GM12892 (cell line): ENCODE data around the gene CCDC32.
A peak's percentile ranks its signal among the peaks of the same experiment; 100 is the strongest.
"Not testable (repeated sequence)": the region's sequence is repeated elsewhere in the genome, so short reads cannot be mapped to it uniquely, and the experiment has no call there.

Experiments
- DNase-seq: peaks from one replicate; pipeline ENCODE4 v3.0.0; 2011; ENCODE audit not compliant: insufficient read length
- FAIRE-seq: peaks from 2 replicates; lab custom pipeline; 2011; peaks lifted over from hg19 to GRCh38; lab: Jason Lieb, UNC
- POLR2A ChIP-seq: IDR thresholded peaks from 2 replicates; pipeline ENCODE4 v1.6.1; 2011; ENCODE audit warnings: low read depth, low read length, control low read depth
- POLR2AphosphoS5 ChIP-seq: IDR thresholded peaks from 2 replicates; pipeline ENCODE4 v1.6.1; 2011; ENCODE audit warnings: low read depth, low read length, control low read depth
- TAF1 ChIP-seq: IDR thresholded peaks from 2 replicates; pipeline ENCODE4 v1.6.1; 2011; ENCODE audit warnings: low read depth, mild to moderate bottlenecking, control low read depth, low read length, borderline replicate concordance

The CCDC32 gene

GRCh38 chr15:40593165-40593564, 28.3 kb upstream of the CCDC32 start:
- TF ChIP-seq POLR2A, result no peak
- TF ChIP-seq TAF1, result no peak
- no peak for TF ChIP-seq POLR2AphosphoS5
- no peak for FAIRE-seq

GRCh38 chr15:40591389-40591788, 26.5 kb upstream of the CCDC32 start:
- FAIRE-seq, result no peak

More at GRCh38 chr15:40593165-40593564, 28.3 kb upstream of the CCDC32 start:
- DNase-seq, result no peak

GRCh38 chr15:40590667-40591050, 25.8 kb upstream of the CCDC32 start:
- DNase-seq (no peak), FAIRE-seq (no peak)
- TF ChIP-seq POLR2AphosphoS5, result no peak
- TF ChIP-seq POLR2A, result no peak
- no peak for TF ChIP-seq TAF1

More at GRCh38 chr15:40591389-40591788, 26.5 kb upstream of the CCDC32 start:
- no peak for DNase-seq
- TF ChIP-seq POLR2A (no peak), POLR2AphosphoS5 (no peak), TAF1 (no peak)

DNA sequence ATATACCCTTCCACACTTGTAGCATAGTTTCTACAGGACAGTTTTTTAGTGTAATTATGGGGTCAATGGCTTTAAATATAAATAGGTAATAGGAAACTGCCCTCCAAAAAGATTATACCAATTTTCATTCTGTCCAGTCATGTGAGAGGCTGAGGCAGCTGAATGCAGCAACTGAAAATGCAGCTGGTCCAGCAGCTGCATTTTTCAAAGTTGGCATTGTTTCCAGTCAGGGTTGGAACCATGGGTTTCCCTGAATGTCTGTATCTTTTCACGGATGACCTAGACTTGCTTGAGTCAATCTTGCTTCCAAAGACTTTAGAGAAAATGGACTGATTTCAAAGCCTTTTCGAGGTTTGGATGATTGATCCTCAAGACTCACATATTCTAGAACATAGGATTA, 19.3 kb upstream of the CCDC32 start:
- no peak for FAIRE-seq
- TF ChIP-seq TAF1, result no peak
- no peak for TF ChIP-seq POLR2A
- no peak for TF ChIP-seq POLR2AphosphoS5

DNA sequence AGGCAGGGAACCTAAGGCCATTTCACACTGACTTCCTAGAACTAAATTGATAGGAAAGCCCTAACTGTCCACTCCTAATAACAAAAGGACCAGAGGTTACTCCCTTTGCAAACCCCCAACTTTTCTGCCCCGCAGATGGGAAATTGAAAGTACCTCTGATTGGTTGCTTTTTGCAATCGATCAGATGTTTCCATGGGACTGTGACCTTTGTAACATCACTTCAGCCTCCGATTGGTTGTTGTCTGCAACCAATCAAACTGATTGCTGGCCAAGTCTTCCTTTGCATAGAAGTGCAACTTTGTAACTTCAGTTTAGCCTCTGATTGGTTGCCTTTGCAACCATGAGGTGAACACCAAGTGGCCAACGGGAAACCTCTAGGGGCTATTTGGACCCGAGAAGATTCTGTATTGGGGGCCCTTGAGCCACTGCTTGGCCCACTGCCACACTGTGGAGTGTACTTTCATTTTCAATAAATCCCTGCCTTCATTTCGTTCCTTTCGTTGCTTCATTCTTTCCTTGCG, 17.9 kb upstream of the CCDC32 start:
- no peak for TF ChIP-seq TAF1
- TF ChIP-seq POLR2A, result no peak
- TF ChIP-seq POLR2AphosphoS5, result no peak
- no peak for DNase-seq

More for the DNA sequence above, 19.3 kb upstream of the CCDC32 start:
- DNase-seq, result no peak

GRCh38 chr15:40581796-40582195, 17.0 kb upstream of the CCDC32 start:
- DNase-seq, FAIRE-seq: not testable (repeated sequence)

More for the DNA sequence above, 17.9 kb upstream of the CCDC32 start:
- no peak for FAIRE-seq

DNA sequence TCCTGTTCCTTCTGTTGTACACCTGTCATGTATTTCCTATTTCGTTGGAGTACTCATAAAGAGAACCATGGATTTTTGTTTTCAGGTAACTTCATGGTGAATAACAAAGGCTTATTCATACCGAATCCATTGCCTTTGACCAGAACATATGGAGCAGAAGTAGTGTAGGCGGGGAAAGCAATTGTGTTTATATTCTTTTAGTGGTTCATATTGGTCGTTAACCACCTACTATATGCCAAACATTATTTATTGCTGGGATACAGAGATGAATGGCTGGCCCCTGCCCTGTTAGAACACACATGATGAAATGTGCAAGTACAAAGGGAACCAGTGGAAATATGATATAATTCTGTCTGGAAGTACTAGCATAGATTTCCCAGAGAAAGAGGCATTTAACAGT, 14.1 kb upstream of the CCDC32 start:
- DNase-seq (no peak), FAIRE-seq (no peak)

GRCh38 chr15:40576914-40577313, 12.1 kb upstream of the CCDC32 start:
- not testable (repeated sequence) for FAIRE-seq

More for the DNA sequence above, 14.1 kb upstream of the CCDC32 start:
- TF ChIP-seq TAF1 (no peak), POLR2AphosphoS5 (no peak), POLR2A (no peak)

DNA sequence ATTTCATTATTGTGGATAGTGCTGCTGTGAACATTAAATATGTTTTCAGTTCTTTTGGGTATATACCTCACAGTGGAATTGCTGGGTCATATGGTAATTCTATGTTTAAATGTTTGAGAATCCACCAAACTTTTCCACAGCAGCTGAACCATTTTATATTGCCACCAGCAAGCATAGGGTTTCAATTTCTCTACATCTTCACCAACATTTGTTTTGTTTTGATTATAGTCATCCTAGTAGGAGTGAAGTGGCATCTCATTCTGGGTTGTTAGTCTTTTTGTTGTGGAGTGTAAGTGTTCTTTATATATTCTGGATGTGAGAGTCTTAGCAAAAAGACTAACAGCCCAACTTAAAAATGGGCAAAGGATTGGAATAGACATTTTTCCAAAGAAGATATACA, 10.3 kb upstream of the CCDC32 start:
- TF ChIP-seq POLR2AphosphoS5 (no peak), TAF1 (no peak), POLR2A (no peak)
- FAIRE-seq (no peak), DNase-seq (no peak)

More at GRCh38 chr15:40576914-40577313, 12.1 kb upstream of the CCDC32 start:
- DNase-seq, result not testable (repeated sequence)

GRCh38 chr15:40569129-40569953, 4.5 kb upstream of the CCDC32 start, which contains the start of gene RPUSD2:
Gene RPUSD2 (plus strand): TSS chr15:40569299. CDS start chr15:40569338, 39 bp downstream.
- FAIRE-seq, result peak; percentile 89
- peak; percentile 92 for DNase-seq
- peak; percentile 84 for TF ChIP-seq POLR2AphosphoS5
- peak; percentile 86 for TF ChIP-seq POLR2A
- TF ChIP-seq TAF1, result 0 out of 2 replicates have a peak, but pooled peaks have one; percentile 24

DNA sequence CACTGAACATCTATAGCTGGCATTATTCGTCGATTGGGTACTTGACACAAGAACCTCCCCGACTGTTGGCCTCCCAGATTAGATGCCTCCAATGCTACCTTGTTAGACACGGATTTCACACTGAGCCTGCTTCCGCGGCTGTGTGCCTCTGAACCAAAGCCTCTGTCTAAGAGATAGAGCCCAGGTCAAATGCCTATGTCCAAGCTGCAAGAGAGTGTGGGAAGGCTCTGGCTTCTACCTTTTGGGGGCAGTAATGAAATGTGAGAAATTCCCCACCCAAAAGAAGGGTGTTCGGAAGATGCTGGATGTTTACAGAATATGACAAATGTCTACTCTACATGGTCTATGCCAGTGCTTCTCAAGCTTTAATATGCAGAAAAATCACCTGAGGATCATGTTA, 2.3 kb upstream of the CCDC32 start:
- peak; percentile 53 for FAIRE-seq
- no peak for TF ChIP-seq POLR2A
- no peak for TF ChIP-seq POLR2AphosphoS5
- TF ChIP-seq TAF1, result no peak

More for the DNA sequence above, 2.3 kb upstream of the CCDC32 start:
- DNase-seq, result no peak
